AG09319 (cell line): ENCODE results near the gene FAM177B.
A peak's percentile ranks its signal among the peaks of the same experiment; 100 is the strongest.
"Not testable (repeated sequence)": the region's sequence is repeated elsewhere in the genome, so short reads cannot be mapped to it uniquely, and the experiment has no call there.

Source experiments
- DNase-seq: peaks from one replicate; pipeline ENCODE4 v3.0.0-alpha.2; 2010; ENCODE audit warnings: low read depth; ENCODE audit errors: extremely low read depth
- TF ChIP-seq, protein P1 (sequence below): IDR thresholded peaks from 2 replicates; pipeline ENCODE4 v1.5.1; 2011; ENCODE audit warnings: low read depth, mild to moderate bottlenecking, inconsistent platforms, low read length, moderate library complexity

FAM177B gene

GRCh38 chr1:222739929-222740328, 2.9 kb downstream of the FAM177B start:
- TF ChIP-seq, protein P1, sequence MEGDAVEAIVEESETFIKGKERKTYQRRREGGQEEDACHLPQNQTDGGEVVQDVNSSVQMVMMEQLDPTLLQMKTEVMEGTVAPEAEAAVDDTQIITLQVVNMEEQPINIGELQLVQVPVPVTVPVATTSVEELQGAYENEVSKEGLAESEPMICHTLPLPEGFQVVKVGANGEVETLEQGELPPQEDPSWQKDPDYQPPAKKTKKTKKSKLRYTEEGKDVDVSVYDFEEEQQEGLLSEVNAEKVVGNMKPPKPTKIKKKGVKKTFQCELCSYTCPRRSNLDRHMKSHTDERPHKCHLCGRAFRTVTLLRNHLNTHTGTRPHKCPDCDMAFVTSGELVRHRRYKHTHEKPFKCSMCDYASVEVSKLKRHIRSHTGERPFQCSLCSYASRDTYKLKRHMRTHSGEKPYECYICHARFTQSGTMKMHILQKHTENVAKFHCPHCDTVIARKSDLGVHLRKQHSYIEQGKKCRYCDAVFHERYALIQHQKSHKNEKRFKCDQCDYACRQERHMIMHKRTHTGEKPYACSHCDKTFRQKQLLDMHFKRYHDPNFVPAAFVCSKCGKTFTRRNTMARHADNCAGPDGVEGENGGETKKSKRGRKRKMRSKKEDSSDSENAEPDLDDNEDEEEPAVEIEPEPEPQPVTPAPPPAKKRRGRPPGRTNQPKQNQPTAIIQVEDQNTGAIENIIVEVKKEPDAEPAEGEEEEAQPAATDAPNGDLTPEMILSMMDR = no peak
- DNase-seq = no peak

- DNase-seq = not testable (repeated sequence)
Observed at GRCh38 chr1:222741630-222742457, 4.8 kb downstream of the FAM177B start.

- TF ChIP-seq, protein P1 = no peak
- DNase-seq = no peak
Observed at GRCh38 chr1:222749927-222750326, 12.9 kb downstream of the FAM177B start.

GRCh38 chr1:222750651-222751050, 13.6 kb downstream of the FAM177B start:
- no peak for DNase-seq
- TF ChIP-seq, protein P1 = no peak

- no peak for DNase-seq
Observed at GRCh38 chr1:222751255-222751654, 14.3 kb downstream of the FAM177B start.

GRCh38 chr1:222754366-222755139, 17.6 kb downstream of the FAM177B start:
- TF ChIP-seq, protein P1 = no peak
- peak; percentile 99 for DNase-seq

More at GRCh38 chr1:222751255-222751654, 14.3 kb downstream of the FAM177B start:
- TF ChIP-seq, protein P1 = no peak

GRCh38 chr1:222757646-222758268, 20.8 kb downstream of the FAM177B start:
- DNase-seq = no peak

More at GRCh38 chr1:222757646-222758268, 20.8 kb downstream of the FAM177B start:
- TF ChIP-seq, protein P1 = no peak
